ENCODE data around the gene RBM24.

DNA sequence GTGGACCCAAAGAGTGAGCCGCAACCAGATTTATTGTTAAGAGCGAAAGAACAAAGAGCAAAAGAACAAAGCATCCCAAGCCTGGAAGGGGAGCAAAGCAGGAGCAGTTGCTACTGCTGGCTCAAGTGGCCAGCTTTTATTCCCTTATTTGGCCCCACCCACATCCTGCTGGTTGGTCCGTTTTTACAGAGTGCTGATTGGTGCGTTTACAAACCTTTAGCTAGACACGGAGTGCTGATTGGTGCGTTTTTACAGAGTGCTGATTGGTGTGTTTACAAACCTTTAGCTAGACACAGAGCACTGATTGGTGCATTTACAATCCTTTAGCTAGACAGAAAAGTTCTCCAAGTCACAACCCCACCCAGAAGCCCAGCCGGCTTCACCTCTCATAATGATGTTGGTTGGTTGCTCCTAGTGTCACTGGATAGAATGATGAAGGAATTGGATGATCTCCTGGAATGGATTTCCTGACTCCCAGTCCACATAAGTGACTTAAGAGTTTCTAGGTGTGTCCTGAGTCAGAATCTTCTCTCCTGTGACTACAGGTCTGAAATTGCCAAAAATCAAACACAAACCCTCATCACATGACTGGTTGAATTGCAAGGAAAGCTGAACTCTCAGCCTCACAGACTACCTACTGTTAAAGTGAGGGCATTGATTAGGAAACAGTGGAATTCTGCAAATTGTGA, 60.1 kb downstream of the RBM24 start:
- TF ChIP-seq GATA3 (IDR thresholded peaks at IDR 0.05; ENCODE audit: low read depth, low read length), result no peak
- TF ChIP-seq GATA2 (IDR thresholded peaks at IDR 0.05; ENCODE audit: low read depth, low read length), result no peak
